ENCODE data around the gene CBFB. TPM values are rescaled to one million over a fixed set of nuclear protein-coding genes. Genes with fewer than 3 reads are reported as not detected.

Gene CBFB
- 42.9 and 47.7 TPM in 2 replicates for total RNA-seq

DNA sequence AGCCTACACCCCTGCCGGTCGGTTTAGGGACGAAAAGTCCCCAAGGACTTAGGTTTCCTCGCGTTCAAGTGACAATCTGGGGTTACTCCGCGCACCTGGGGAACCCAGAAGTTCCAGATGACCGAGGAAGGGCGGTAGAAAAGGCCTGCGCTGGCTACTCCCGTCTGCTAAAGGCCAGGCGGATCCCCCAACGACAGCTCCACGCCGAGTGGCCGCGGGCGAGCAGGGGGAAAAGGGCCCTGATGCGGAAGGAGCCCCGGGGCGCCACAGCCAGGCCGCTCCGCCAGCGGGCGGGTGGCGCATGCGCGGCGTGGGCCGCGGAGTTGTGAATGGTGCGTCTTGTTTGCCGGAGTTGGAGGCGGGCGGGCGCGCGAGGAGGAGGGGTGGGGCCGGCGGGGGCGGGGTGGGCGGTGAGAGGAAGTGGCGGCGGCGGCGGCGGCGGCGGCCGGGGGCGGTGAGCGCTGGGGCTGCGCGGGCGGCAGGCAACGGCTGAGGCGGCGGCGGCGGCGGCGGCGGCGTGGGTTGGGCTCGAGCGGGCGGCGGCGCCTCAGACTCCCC lies at the start of gene CBFB:
TSS of gene CBFB (plus strand) at position 454 of the 558 bp plus-strand sequence. CDS start 259 bp downstream, outside the sequence.

GRCh38 chr16:66988197-66988788 lies 40.7 kb upstream of the CBFB start, which contains the start of gene CES4A:
Gene CES4A (plus strand): TSS chr16:66988589. CDS start chr16:66988773, 184 bp downstream.

GRCh38 chr16:67109407-67110135 lies 80.6 kb downstream of the CBFB start, which contains the start of gene PHAF1:
Gene PHAF1 (plus strand): TSS chr16:67109941. CDS start chr16:67110176, 235 bp downstream.

Small RNA genes lying within 50 kb of the gene (small RNA-seq; reads per million reads assigned to genes)
- not detected for gene RN7SL543P

Other genes starting within 250 kb of the CBFB start
- 0.12 and 0.16 TPM in 2 replicates for gene TERB1, start 227.6 kb upstream of the CBFB start, total RNA-seq
- gene NAE1, start 198.2 kb upstream of the CBFB start, total RNA-seq, result 45.6 and 46.0 TPM in 2 replicates
- gene CA7, start 184.7 kb upstream of the CBFB start, total RNA-seq, result not detected in 2 replicates
- 12.8 and 17.8 TPM in 2 replicates for gene PDP2, start 148.6 kb upstream of the CBFB start, total RNA-seq
- gene CDH16, start 110.3 kb upstream of the CBFB start, total RNA-seq, result not detected in 2 replicates
- gene RRAD, start 103.6 kb upstream of the CBFB start, total RNA-seq, result 10.9 and 23.2 TPM in 2 replicates
- gene CIAO2B, start 94.7 kb upstream of the CBFB start, total RNA-seq, result 67.7 and 98.0 TPM in 2 replicates
- 47.5 and 50.9 TPM in 2 replicates for gene CES2, start 93.6 kb upstream of the CBFB start, total RNA-seq
- 0.12 and 0.16 TPM in 2 replicates for gene CES3, start 67.9 kb upstream of the CBFB start, total RNA-seq
- gene CES4A, start 40.6 kb upstream of the CBFB start, total RNA-seq, result 6.8 and 7.5 TPM in 2 replicates
- 16.5 and 17.0 TPM in 2 replicates for gene PHAF1, start 80.8 kb downstream of the CBFB start, total RNA-seq
- 74.3 and 86.0 TPM in 2 replicates for gene B3GNT9, start 121.8 kb downstream of the CBFB start, total RNA-seq
- 17.4 and 20.5 TPM in 2 replicates for gene TRADD, start 130.8 kb downstream of the CBFB start, total RNA-seq
- 14.8 and 18.7 TPM in 2 replicates for gene FBXL8, start 130.8 kb downstream of the CBFB start, total RNA-seq
- gene HSF4, start 135.6 kb downstream of the CBFB start, total RNA-seq, result 4.5 and 9.6 TPM in 2 replicates
- 14.8 and 15.9 TPM in 2 replicates for gene NOL3, start 141.4 kb downstream of the CBFB start, total RNA-seq
- gene MATCAP1, start 154.8 kb downstream of the CBFB start, total RNA-seq, result 6.3 and 6.6 TPM in 2 replicates
- gene EXOC3L1, start 161.0 kb downstream of the CBFB start, total RNA-seq, result not detected in 2 replicates
- 74.0 and 82.8 TPM in 2 replicates for gene E2F4, start 163.0 kb downstream of the CBFB start, total RNA-seq
- gene ELMO3, start 170.0 kb downstream of the CBFB start, total RNA-seq, result 0.36 and 0.49 TPM in 2 replicates
- gene TMEM208, start 198.0 kb downstream of the CBFB start, total RNA-seq, result 26.4 and 27.9 TPM in 2 replicates
- 24.5 and 36.9 TPM in 2 replicates for gene FHOD1, start 218.3 kb downstream of the CBFB start, total RNA-seq
- gene SLC9A5, start 219.8 kb downstream of the CBFB start, total RNA-seq, result 3.0 and 4.1 TPM in 2 replicates